HG02884 (cell line): ENCODE measurements around the gene TUBA3C.
"Not testable (repeated sequence)": the region's sequence is repeated elsewhere in the genome, so short reads cannot be mapped to it uniquely, and the experiment has no call there.

ENCODE experiments used
- ATAC-seq: cut with Tn5 transposase; IDR thresholded peaks from one replicate; pipeline ENCODE4 v1.9.1; 2021; ENCODE audit warnings: mild to moderate bottlenecking, moderate library complexity; ENCODE audit not compliant: unreplicated experiment

Gene TUBA3C

DNA sequence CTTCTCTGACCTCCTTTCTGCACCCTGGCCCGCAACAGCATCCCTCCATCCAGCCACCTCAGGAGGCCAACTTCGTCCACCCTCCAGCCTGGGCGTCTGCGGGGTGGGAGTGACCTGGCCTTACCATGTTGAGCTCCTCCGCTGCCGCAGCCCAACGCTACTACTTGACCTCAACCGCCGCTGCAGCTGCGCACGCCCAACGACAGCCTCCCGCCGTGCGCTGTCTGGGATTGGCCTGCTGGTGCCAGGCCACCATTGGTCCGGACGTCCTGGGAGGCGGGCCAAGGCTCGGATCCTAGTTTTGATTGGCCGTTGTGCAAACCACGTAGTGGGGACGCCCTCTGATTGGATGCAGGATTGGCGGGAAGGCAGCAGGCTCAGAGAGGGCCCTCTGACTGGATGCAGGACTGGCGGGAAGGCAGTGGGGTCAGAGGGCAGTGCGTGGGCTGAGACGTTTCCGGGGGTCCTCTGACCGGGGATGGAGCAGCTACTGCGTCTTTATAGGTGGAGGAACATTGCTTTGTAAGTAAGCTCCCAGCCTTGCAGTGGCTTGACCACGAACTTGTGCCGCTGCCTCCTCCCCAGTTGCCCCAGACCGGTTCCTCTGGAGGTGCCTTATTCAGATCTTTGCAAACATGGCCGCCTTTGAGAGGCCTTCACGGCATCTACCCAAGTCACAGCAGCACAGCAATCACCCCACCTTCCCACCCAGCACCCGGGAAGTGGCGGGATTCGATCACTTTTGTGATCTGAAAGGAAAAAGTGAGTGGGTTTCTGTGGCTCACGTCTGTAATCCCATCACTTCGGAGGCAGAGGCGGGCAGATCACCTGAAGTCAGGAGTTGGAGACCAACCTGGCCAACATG, at the start of gene TUBA3C:
TUBA3C (minus strand) TSS at position 204 of the 865 bp plus-strand sequence; CDS start at position 127, 77 bp downstream.
- no peak for ATAC-seq

GRCh38 chr13:19207413-19207812, 25.8 kb upstream of the TUBA3C start:
- ATAC-seq = not testable (repeated sequence)

DNA sequence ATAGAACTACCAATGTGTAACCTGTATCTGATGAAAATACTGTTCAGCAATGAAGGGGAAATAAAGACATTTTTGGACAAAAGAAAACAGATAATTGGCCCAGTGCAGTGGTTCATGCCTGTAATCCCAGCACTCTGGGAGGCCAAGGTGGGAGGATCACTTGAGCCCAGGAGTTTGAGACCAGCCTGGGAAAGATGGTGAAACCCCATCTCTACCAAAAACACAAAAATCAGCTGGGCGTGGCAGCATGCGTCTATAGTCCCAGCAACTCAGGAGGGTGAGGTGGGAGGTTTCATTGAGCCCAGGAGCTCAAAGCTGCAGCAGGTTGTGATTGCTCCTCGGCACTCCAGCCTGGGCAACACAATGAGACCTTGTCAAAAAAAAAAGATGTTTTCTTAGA, 11.0 kb upstream of the TUBA3C start:
- not testable (repeated sequence) for ATAC-seq

DNA sequence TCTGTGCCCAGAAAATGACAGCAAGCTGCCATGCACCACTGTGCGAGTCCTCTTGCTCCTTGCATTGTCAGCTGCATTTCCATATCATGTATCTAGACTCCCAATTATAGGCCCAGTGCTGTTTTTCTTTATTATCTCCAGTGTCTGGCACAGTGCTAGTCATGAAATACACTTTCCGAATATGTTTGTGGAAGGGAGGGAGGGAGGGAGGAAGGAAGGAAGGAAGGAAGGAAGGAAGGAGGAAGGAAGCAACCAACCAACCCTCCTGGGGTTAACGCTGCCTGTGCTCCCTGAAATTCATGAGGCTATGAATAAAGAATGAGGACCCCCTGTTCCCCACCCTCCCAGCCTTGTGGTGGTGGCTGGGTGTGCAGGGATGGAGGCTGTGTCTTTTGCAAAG, 8.3 kb upstream of the TUBA3C start:
- not testable (repeated sequence) for ATAC-seq

GRCh38 chr13:19189368-19189767, 7.7 kb upstream of the TUBA3C start:
- not testable (repeated sequence) for ATAC-seq

- ATAC-seq = no peak
These were observed 4.4 kb upstream of the TUBA3C start for GRCh38 chr13:19185865-19186645.

GRCh38 chr13:19185086-19185864, 3.7 kb upstream of the TUBA3C start:
- no peak for ATAC-seq

DNA sequence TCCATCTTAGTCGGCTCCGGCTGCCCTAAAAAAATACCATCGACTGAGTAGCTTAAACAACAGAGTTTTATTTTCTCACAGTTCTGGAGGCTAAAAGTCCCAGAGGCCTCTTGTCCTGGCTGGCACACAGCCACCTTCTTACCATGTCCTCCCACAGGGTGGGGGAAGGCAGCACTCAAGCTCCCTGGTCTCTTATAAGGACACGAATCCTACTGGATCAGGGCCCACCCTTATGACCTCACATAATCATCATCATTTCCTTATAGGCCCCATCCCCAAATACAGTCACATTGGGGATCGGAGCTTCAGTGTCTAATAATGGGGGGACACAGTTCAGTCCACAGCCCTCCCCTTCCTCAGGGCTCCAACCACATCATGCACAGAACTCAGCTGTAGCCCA, 2.6 kb upstream of the TUBA3C start:
- no peak for ATAC-seq

GRCh38 chr13:19183676-19184075, 2.1 kb upstream of the TUBA3C start:
- ATAC-seq = no peak

DNA sequence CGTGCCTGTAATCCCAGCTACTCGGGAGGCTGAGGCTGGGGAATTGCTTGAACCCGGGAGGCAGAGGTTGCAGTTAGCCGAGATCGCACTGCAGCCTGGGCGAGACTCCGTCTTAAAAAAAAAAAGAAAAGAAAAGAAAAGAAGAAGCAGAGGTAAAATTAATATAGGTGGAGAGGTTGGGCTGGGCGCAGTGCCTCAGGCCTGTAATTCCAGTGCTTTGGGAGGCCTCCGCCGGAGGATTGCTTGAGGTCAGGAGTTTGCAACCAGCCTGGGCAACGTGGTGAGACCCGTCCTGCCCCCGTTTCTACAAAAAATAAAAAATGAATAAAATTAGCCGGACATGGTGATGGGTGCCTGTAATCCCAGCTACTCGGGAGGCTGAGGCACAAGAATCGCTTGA, 912 bp upstream of the TUBA3C start:
- no peak for ATAC-seq

GRCh38 chr13:19181021-19181620, 503 bp downstream of the TUBA3C start:
- no peak for ATAC-seq

DNA sequence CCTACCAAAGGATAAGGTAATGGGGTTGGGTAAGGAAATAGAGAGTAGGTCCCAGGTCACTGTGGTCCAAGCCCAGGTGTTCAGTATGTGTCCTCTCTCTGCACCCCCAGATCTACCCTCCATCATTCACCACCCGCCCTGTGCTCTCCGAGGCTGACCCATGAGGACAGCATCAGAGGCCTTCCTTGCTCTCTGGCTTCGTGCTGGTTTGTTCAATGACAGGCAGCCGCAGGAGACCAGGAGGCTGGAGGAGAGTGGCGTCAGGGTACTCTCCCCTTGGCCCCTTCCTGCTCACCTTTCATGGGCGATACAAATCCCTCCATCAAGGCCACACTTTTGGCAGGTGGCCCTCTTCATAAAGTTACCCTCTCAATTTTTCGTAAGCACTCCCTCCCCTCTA, 1.7 kb downstream of the TUBA3C start:
- ATAC-seq = no peak

GRCh38 chr13:19178901-19179593, 2.6 kb downstream of the TUBA3C start:
- ATAC-seq = no peak

DNA sequence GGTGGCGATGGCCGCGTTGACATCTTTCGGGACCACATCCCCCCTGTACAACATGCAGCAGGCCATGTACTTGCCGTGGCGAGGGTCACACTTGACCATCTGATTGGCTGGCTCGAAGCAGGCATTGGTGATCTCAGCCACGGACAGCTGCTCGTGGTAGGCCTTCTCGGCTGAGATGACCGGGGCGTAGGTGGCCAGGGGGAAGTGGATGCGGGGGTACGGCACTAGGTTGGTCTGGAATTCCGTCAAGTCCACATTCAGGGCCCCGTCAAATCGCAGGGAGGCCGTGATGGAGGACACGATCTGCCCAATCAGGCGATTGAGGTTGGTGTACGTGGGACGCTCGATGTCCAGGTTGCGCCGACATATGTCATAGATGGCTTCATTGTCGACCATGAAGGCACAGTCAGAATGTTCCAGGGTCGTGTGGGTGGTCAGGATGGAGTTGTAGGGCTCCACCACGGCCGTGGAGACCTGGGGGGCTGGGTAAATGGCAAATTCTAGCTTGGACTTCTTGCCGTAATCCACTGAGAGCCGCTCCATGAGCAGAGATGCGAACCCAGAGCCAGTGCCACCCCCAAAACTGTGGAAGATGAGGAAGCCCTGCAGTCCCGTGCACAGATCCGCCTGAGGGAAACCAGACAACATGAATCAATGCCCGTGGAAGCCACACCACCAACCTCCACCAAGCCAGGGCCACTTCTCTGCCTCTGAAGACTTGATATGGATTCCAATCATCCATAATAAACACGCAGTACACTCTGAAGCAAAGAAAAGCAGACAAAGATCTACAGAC, 4.4 kb downstream of the TUBA3C start:
- ATAC-seq = not testable (repeated sequence)

DNA sequence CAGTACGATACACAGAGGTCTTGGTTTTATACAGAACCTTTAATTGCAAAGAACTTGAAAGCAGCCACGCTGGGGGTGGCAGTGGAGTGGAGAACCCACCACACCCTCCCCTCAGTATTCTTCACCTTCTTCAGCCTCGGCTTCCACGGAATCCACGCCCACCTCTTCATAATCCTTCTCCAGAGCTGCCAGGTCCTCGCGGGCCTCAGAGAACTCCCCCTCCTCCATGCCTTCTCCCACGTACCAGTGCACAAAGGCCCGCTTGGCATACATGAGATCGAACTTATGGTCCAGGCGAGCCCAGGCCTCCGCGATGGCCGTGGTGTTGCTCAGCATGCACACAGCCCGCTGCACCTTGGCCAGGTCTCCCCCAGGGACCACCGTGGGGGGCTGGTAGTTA, 7.9 kb downstream of the TUBA3C start:
- no peak for ATAC-seq

DNA sequence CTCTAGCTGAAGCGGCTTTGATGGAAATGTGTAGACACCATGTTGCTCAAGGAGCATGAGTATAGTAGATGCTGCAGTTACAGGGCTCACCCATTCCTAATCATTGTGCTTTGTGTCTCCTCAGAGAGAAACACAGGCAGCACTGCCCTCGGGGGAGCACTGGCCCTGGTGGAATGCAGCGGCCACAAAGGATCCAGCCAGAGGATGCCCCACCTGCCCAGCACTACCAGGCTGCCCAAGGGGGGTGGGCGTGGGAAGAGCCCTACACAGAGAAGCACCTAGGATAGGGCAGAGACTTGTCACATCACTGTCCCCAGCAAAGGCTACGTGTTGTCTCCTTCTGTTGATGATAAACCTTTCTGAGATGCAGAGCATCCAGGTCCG, 9.0 kb downstream of the TUBA3C start:
- no peak for ATAC-seq

GRCh38 chr13:19172007-19172646, 9.5 kb downstream of the TUBA3C start:
- ATAC-seq = no peak

DNA sequence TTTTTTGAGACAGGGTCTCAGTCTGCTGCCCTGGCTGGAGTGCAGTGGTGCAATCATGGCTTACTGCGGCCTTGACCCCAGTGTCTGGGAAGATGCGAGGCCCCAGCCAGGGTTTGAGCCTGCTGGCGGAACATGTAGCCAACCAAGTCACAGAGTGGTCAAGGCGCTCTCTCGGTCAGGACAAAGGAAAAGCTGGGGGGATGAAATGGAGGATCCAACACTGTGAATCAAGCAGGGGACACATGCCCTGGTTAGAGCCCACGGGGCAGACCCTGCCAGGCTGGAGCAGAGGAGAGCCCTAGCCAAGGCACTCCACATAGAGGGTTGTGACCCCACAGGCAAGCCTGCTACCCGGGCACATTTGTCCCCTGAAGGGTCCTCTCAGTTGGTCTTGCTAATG, 10.1 kb downstream of the TUBA3C start:
- ATAC-seq = no peak

- ATAC-seq = no peak
These were observed 11.6 kb downstream of the TUBA3C start for GRCh38 chr13:19169991-19170390.
